ENCODE results near the gene EFNA1. TPM values are rescaled to one million over a fixed set of nuclear protein-coding genes. Genes with fewer than 3 reads are reported as not detected.

The EFNA1 gene
- total and polyA plus RNA-seq, 2 of the 13 experiments (the other 11 are each of a cell fraction or from before 2014, with no cell fraction given), result 81.8 to 874 TPM

GRCh38 chr1:155134880-155135414 lies 7.3 kb downstream of the EFNA1 start (continued):
- TF ChIP-seq SPEN (CRISPR knock-in tag; IDR thresholded peaks at IDR 0.05; ENCODE audit: low read depth) (peak; percentile 77; the same call in 1 of the 2 replicates), BHLHE40 (IDR thresholded peaks at IDR 0.05; ENCODE audit: low read length) (0 out of 2 replicates have a peak, but pooled peaks have one; percentile 3), SRF (IDR thresholded peaks at IDR 0.05; ENCODE audit: low read depth, low read length) (no peak), SALL2 (CRISPR knock-in tag; IDR thresholded peaks at IDR 0.05) (no peak), ZFAT (CRISPR knock-in tag; conservative IDR thresholded peaks at IDR 0.05) (no peak), KLF12 (CRISPR knock-in tag; IDR thresholded peaks at IDR 0.05; ENCODE audit: borderline replicate concordance) (no peak), NFAT5 (CRISPR knock-in tag; IDR thresholded peaks at IDR 0.05) (peak; percentile 72; the same call in 1 of the 2 replicates), CEBPG (CRISPR knock-in tag; IDR thresholded peaks at IDR 0.05) (no peak), HDAC1 (CRISPR knock-in tag; IDR thresholded peaks at IDR 0.05) (peak; percentile 74), TFE3 (CRISPR knock-in tag; IDR thresholded peaks at IDR 0.05) (no peak), ZNF782 (CRISPR knock-in tag; IDR thresholded peaks at IDR 0.05; ENCODE audit: borderline replicate concordance) (no peak), ZFY (CRISPR knock-in tag; IDR thresholded peaks at IDR 0.05) (no peak; the same call in 1 of the 2 replicates), ONECUT2 (CRISPR knock-in tag; IDR thresholded peaks at IDR 0.05) (0 out of 2 replicates have a peak, but pooled peaks have one; percentile 10), ZNF317 (CRISPR knock-in tag; IDR thresholded peaks at IDR 0.05) (no peak), HNF4A (CRISPR knock-in tag; IDR thresholded peaks at IDR 0.05) (peak; percentile 10; the same call in 1 of the 2 replicates), KAT8 (CRISPR knock-in tag; IDR thresholded peaks at IDR 0.05) (no peak), MBNL3 (CRISPR knock-in tag; conservative IDR thresholded peaks at IDR 0.05) (no peak), SALL1 (CRISPR knock-in tag; IDR thresholded peaks at IDR 0.05) (no peak), RBM22 (optimal IDR thresholded peaks at IDR 0.05; ENCODE audit: low read length) (peak; percentile 99), HMGXB4 (CRISPR knock-in tag; IDR thresholded peaks at IDR 0.05; ENCODE audit: borderline replicate concordance in 1 of 2, low read depth in 1 of 2) (0 out of 4 replicates have a peak, but pooled peaks of 1 of the 2 experiments have one; percentile 19), ZNF674 (CRISPR knock-in tag; IDR thresholded peaks at IDR 0.05; ENCODE audit: low read depth) (no peak)

All from HepG2 (cell line).